D721Med (cell line): Measurements from ENCODE around the gene POP7.
"Not testable (repeated sequence)": the region's sequence is repeated elsewhere in the genome, so short reads cannot be mapped to it uniquely, and the experiment has no call there.

Source experiments
- DNase-seq: peaks from one replicate; pipeline ENCODE4 v3.0.0; 2011; ENCODE audit warnings: low spot score; ENCODE audit not compliant: insufficient read length
- FAIRE-seq: peaks from 2 replicates; lab custom pipeline; 2011; peaks lifted over from hg19 to GRCh38; lab: Jason Lieb, UNC
- TF ChIP-seq, protein P1 (sequence below): IDR thresholded peaks from 2 replicates; pipeline ENCODE4 v1.5.1; 2012; ENCODE audit warnings: mild to moderate bottlenecking, control low read depth; ENCODE audit not compliant: insufficient read depth; ENCODE audit errors: missing control alignments

POP7 gene

DNA sequence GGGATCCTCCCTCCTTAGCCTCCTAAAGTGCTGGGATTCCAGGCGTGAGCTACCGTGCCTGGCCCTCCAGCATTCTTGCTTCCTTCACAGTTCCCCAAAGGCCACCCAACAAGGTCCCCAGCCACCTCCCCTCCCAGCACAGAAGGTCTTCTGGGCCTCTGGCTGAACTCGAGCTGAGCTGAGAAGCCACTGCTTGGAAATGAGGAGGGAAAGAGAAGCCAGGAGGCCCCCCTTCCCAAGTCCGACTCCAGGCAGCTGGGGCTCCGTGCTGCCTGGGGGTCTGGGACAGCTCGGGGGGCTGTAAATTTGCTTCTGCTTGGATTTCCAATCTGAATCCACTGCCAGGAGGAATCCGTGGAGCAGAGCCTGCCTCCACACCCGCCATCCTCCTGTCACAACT lies 8.8 kb downstream of the POP7 start:
- no peak for FAIRE-seq
- TF ChIP-seq, protein P1, sequence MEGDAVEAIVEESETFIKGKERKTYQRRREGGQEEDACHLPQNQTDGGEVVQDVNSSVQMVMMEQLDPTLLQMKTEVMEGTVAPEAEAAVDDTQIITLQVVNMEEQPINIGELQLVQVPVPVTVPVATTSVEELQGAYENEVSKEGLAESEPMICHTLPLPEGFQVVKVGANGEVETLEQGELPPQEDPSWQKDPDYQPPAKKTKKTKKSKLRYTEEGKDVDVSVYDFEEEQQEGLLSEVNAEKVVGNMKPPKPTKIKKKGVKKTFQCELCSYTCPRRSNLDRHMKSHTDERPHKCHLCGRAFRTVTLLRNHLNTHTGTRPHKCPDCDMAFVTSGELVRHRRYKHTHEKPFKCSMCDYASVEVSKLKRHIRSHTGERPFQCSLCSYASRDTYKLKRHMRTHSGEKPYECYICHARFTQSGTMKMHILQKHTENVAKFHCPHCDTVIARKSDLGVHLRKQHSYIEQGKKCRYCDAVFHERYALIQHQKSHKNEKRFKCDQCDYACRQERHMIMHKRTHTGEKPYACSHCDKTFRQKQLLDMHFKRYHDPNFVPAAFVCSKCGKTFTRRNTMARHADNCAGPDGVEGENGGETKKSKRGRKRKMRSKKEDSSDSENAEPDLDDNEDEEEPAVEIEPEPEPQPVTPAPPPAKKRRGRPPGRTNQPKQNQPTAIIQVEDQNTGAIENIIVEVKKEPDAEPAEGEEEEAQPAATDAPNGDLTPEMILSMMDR = no peak
- no peak for DNase-seq

DNA sequence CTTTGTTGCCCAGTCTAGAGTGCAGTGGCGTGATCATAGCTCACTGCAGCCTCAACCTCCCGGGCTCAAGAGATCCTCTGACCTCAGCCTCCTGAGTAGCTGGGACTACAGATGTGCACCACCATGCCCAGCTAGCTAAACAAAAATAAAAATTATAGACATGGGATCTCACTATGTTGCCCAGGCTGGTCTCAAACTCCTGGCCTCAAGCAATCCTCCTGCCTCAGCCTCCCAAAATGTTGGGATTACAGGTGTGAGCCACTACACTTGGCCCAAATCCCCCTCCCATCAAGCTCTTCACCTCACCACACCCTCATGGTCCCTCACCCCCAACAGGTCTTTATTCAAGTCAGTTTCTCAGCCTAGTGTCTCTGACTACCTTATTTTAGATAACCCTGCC lies 11.2 kb downstream of the POP7 start:
- DNase-seq, FAIRE-seq: not testable (repeated sequence)

DNA sequence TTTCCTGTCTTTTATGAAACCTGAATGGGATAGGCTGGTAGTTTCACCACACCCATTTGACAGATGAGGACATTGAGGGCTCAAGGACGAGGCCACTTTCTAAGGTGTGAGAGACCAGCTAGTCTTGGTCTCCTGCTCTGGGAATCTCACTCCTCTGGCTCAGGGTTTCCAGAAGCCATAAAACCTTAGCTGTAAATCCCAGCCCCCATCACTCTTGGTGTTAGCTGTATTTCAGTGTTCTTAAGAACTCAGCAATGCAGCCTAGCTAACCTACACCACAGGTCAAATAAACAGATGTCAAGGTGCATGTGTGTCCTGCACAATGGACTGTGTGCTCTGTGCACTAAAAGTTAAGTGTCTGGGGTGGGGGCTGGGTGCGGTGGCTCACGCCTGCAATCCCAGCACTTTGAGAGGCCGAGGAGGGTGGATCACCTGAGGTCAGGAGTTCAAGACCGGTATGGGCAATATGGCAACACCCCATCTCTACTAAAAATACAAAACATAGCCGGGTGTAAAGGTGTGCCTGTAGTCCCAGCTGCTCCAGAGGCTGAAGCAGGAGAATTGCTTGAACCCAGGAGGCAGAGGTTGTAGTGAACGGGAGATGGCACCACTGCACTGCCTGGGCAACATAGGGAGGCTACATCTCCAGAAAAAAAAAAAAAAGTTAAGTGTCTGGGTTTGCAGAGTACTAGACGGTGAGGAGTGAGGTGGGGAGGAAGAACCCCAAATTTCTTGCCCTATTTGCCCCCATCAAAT lies 13.8 kb downstream of the POP7 start:
- TF ChIP-seq, protein P1 = peak; percentile 22
- FAIRE-seq (no peak), DNase-seq (no peak)

DNA sequence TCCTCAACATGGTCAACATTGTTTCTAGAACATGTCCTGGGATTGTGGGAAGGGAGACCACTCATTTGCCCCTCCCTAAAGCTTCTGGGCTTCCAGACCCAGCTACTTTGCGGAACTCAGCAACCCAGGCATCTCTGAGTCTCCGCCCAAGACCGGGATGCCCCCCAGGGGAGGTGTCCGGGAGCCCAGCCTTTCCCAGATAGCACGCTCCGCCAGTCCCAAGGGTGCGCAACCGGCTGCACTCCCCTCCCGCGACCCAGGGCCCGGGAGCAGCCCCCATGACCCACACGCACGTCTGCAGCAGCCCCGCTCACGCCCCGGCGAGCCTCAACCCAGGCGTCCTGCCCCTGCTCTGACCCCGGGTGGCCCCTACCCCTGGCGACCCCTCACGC lies 14.4 kb downstream of the POP7 start, which contains the start of gene EPO:
Gene EPO (plus strand): TSS at position 190 of the 392 bp plus-strand sequence. CDS start 513 bp downstream, outside the sequence.
- DNase-seq = no peak
- TF ChIP-seq, protein P1 = no peak
- no peak for FAIRE-seq

DNA sequence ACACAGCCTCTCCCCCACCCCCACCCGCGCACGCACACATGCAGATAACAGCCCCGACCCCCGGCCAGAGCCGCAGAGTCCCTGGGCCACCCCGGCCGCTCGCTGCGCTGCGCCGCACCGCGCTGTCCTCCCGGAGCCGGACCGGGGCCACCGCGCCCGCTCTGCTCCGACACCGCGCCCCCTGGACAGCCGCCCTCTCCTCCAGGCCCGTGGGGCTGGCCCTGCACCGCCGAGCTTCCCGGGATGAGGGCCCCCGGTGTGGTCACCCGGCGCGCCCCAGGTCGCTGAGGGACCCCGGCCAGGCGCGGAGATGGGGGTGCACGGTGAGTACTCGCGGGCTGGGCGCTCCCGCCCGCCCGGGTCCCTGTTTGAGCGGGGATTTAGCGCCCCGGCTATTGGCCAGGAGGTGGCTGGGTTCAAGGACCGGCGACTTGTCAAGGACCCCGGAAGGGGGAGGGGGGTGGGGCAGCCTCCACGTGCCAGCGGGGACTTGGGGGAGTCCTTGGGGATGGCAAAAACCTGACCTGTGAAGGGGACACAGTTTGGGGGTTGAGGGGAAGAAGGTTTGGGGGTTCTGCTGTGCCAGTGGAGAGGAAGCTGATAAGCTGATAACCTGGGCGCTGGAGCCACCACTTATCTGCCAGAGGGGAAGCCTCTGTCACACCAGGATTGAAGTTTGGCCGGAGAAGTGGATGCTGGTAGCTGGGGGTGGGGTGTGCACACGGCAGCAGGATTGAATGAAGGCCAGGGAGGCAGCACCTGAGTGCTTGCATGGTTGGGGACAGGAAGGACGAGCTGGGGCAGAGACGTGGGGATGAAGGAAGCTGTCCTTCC lies 15.0 kb downstream of the POP7 start:
- TF ChIP-seq, protein P1 = no peak
- DNase-seq (no peak), FAIRE-seq (no peak)

DNA sequence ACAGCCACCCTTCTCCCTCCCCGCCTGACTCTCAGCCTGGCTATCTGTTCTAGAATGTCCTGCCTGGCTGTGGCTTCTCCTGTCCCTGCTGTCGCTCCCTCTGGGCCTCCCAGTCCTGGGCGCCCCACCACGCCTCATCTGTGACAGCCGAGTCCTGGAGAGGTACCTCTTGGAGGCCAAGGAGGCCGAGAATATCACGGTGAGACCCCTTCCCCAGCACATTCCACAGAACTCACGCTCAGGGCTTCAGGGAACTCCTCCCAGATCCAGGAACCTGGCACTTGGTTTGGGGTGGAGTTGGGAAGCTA lies 15.5 kb downstream of the POP7 start:
- DNase-seq (no peak), FAIRE-seq (no peak)
- TF ChIP-seq, protein P1 = no peak

DNA sequence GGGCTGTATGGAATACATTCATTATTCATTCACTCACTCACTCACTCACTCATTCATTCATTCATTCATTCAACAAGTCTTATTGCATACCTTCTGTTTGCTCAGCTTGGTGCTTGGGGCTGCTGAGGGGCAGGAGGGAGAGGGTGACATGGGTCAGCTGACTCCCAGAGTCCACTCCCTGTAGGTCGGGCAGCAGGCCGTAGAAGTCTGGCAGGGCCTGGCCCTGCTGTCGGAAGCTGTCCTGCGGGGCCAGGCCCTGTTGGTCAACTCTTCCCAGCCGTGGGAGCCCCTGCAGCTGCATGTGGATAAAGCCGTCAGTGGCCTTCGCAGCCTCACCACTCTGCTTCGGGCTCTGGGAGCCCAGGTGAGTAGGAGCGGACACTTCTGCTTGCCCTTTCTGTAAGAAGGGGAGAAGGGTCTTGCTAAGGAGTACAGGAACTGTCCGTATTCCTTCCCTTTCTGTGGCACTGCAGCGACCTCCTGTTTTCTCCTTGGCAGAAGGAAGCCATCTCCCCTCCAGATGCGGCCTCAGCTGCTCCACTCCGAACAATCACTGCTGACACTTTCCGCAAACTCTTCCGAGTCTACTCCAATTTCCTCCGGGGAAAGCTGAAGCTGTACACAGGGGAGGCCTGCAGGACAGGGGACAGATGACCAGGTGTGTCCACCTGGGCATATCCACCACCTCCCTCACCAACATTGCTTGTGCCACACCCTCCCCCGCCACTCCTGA lies 16.7 kb downstream of the POP7 start:
- DNase-seq (no peak), FAIRE-seq (no peak)
- TF ChIP-seq, protein P1 = no peak
